B cell (primary cell): ENCODE measurements around the gene ZNF677. TPM values are rescaled to one million over a fixed set of nuclear protein-coding genes. Genes with fewer than 3 reads are reported as not detected.
"Not testable (repeated sequence)": the region's sequence is repeated elsewhere in the genome, so short reads cannot be mapped to it uniquely, and the experiment has no call there.

Source experiments
- ATAC-seq: fragments of 200-7000 bp; cut with Tn5 transposase; one replicate; pipeline ENCODE4 v1.10.0; 2021; ENCODE audit warnings: low read depth, mild to moderate bottlenecking, moderate number of reproducible peaks, moderate library complexity
- CTCF ChIA-PET: fragments of 350-600 bp; sonication (Branson Sonifier 250); formaldehyde crosslinking; loops from one replicate; lab custom pipeline; 2021; ENCODE audit warnings: antibody characterized with exemption, inconsistent platforms; lab: Charles Lee
- POLR2A ChIA-PET: fragments of 350-600 bp; sonication (Branson Sonifier 250); formaldehyde crosslinking; loops from one replicate; lab custom pipeline; 2021; ENCODE audit warnings: antibody characterized with exemption; lab: Charles Lee
- DNase-seq: peaks from one replicate; pipeline ENCODE4 v3.0.0; 2013
- H2AFZ ChIP-seq: 2 replicates; pipeline ENCODE4 v1.6.1; 2012; ENCODE audit warnings: mild to moderate bottlenecking, low read depth, low read length; ENCODE audit not compliant: insufficient read depth, poor library complexity, severe bottlenecking
- H3K27ac ChIP-seq, 2 donors: 1 replicate in 1 of 2; 2 replicates in 1 of 2; pipeline ENCODE4 v1.5.1; 2012 to 2013; ENCODE audit warnings: low read length in 2 of 2, mild to moderate bottlenecking in 2 of 2, moderate library complexity in 1 of 2
- H3K27me3 ChIP-seq, 4 experiments: fragments of 200-600 bp in 1 of 4; sonication (generic) in 1 of 4; replicated peaks in 1 of 4; 1 replicate in 2 of 4; 2 replicates in 2 of 4; pipeline versions ENCODE4 v1.6.1 to v1.7.0; 2013 to 2016; ENCODE audit warnings: low read length in 3 of 4, mild to moderate bottlenecking in 2 of 4, mixed read lengths in 1 of 4, moderate library complexity in 1 of 4; ENCODE audit not compliant: insufficient read depth in 4 of 4, control insufficient read depth in 3 of 4; ENCODE audit errors: control extremely low read depth in 1 of 4
- H3K36me3 ChIP-seq, 2 experiments: replicated peaks in 1 of 2; 1 replicate in 1 of 2; 2 replicates in 1 of 2; pipeline versions ENCODE4 v1.6.1 to v1.7.1; 2013; ENCODE audit warnings: low read length in 1 of 2; ENCODE audit not compliant: insufficient read depth in 2 of 2, control insufficient read depth in 1 of 2; ENCODE audit errors: control extremely low read depth in 1 of 2, extremely low read depth in 1 of 2
- H3K4me1 ChIP-seq, 2 donors: fragments of 200-600 bp in 1 of 2; sonication (generic) in 1 of 2; 1 replicate in 1 of 2; 2 replicates in 1 of 2; pipeline versions ENCODE4 v1.5.1 to v1.6.1; 2013 to 2017; ENCODE audit warnings: low read length in 2 of 2; ENCODE audit not compliant: control insufficient read depth in 2 of 2, insufficient read depth in 2 of 2
- H3K4me2 ChIP-seq: replicated peaks from 2 replicates; pipeline ENCODE3; 2012; ENCODE audit warnings: mild to moderate bottlenecking, low read depth, low read length; ENCODE audit not compliant: poor library complexity, severe bottlenecking
- H3K4me3 ChIP-seq, 5 experiments: fragments of 200-600 bp in 1 of 5; sonication (generic) in 1 of 5; 1 replicate in 3 of 5; 2 replicates in 2 of 5; pipeline versions ENCODE4 v1.5.1 to v1.7.0; 2011 to 2016; ENCODE audit warnings: low read length in 4 of 5, mild to moderate bottlenecking in 4 of 5, low read depth in 2 of 5, control low read depth in 1 of 5, moderate library complexity in 1 of 5; ENCODE audit not compliant: insufficient read depth in 1 of 5; ENCODE audit errors: control extremely low read depth in 1 of 5, extremely low read depth in 1 of 5
- H3K79me2 ChIP-seq: fragments of 200-600 bp; sonication (generic); one replicate; pipeline ENCODE4 v1.6.0; 2016; ENCODE audit warnings: low read length; ENCODE audit not compliant: control insufficient read depth, insufficient read depth
- H3K9ac ChIP-seq: fragments of 200-600 bp; sonication (generic); 2 replicates; pipeline ENCODE4 v1.6.1; 2017; ENCODE audit warnings: mild to moderate bottlenecking, low read length, moderate library complexity
- H3K9me3 ChIP-seq, 3 donors: one replicate each; pipeline versions ENCODE4 v1.6.1 to v1.7.1; 2013; ENCODE audit warnings: low read length in 2 of 3; ENCODE audit not compliant: control insufficient read depth in 2 of 3, insufficient read depth in 1 of 3; ENCODE audit errors: control extremely low read depth in 1 of 3
- H4K20me1 ChIP-seq: 2 replicates; pipeline ENCODE4 v1.6.0; 2012; ENCODE audit warnings: mild to moderate bottlenecking, low read length; ENCODE audit not compliant: insufficient read depth, control insufficient read depth, poor library complexity, severe bottlenecking
- H3K27ac Mint-ChIP-seq: one replicate; pipeline ENCODE4 v1.8.0; 2021; ENCODE audit warnings: mixed read lengths
- H3K27me3 Mint-ChIP-seq: one replicate; pipeline ENCODE4 v1.8.0; 2021; ENCODE audit warnings: mixed read lengths
- H3K4me1 Mint-ChIP-seq: one replicate; pipeline ENCODE4 v1.8.0; 2021; ENCODE audit warnings: mixed read lengths
- H3K4me3 Mint-ChIP-seq: one replicate; pipeline ENCODE4 v1.8.0; 2021; ENCODE audit warnings: mixed read lengths
- H3K9me3 Mint-ChIP-seq: one replicate; pipeline ENCODE4 v1.8.0; 2022; ENCODE audit warnings: mixed read lengths; ENCODE audit not compliant: insufficient read depth
- CTCF ChIP-seq: fragments of 200-600 bp; IDR thresholded peaks from one replicate; pipeline ENCODE4 v1.8.0; 2022; ENCODE audit warnings: antibody characterized with exemption, mild to moderate bottlenecking
- EZH2 ChIP-seq: IDR thresholded peaks from 2 replicates; pipeline ENCODE4 v1.6.1; 2012; ENCODE audit warnings: borderline replicate concordance, low read depth, mild to moderate bottlenecking, moderate library complexity, low read length; ENCODE audit not compliant: insufficient read depth, poor library complexity, severe bottlenecking
- WGBS: methylation state at CpG from one replicate; pipeline ENCODE4 v1.1.5; 2013; ENCODE audit warnings: missing lambda C conversion rate; ENCODE audit not compliant: insufficient coverage; 5-methylcytosine and 5-hydroxymethylcytosine counted together
- intact Hi-C: fragments of 100-400 bp; cut with micrococcal nuclease; formaldehyde crosslinking; loops from one replicate; pipeline ENCODE4 v1.10.0; 2022
- polyA plus RNA-seq: library from polyadenylated mRNA; depleted of rRNA; stranded (reverse); fragments of >200 nt; gene quantifications from 2 replicates; pipeline ENCODE4 v1.2.3, GENCODE V29; 2012
- total RNA-seq, 2 donors: library from RNA; stranded (reverse); fragments of 120-200 nt in 1 of 2; gene quantifications; 1 replicate in 1 of 2; 2 replicates in 1 of 2; pipeline versions ENCODE4 v1.2.3 to v1.2.4, GENCODE V29; 2013 to 2022

The ZNF677 gene
- total and polyA plus RNA-seq, 2 donors (not counting 1 experiment from before 2014, with no cell fraction given): 11.1 to 19.4 TPM

GRCh38 chr19:53212703-53213320 lies 41.9 kb downstream of the ZNF677 start:
- H3K4me1 ChIP-seq: no peaks in the 10 kb centered on the region
- intact Hi-C loops: no loop called here
- H3K4me1 Mint-ChIP-seq: no peaks in the 10 kb centered on the region
- no peak for ATAC-seq
- H4K20me1 ChIP-seq: no peaks in the 10 kb centered on the region
- ChIA-PET CTCF (no interaction called here), POLR2A (no interaction called here)
- H3K9ac ChIP-seq: no peak overlapping the region
- no CpG with 5 or more reads among the region's 2 CpGs for WGBS
- H3K9me3 Mint-ChIP-seq: peaks cover 38% of the 10 kb centered on the region
- H3K27ac ChIP-seq: no peak overlapping the region
- peak overlapping the region in 1 of 5 experiments; percentile 32 for H3K4me3 ChIP-seq
- TF ChIP-seq CTCF (no peak), EZH2 (no peak)
- DNase-seq: no peak
- H3K4me3 Mint-ChIP-seq: no peak overlapping the region
- no peaks in the 10 kb centered on the region for H3K79me2 ChIP-seq
- H3K36me3 ChIP-seq: peaks cover 7 to 19% of the 10 kb centered on the region in 2 experiments
- H3K27me3 ChIP-seq: no peaks in the 10 kb centered on the region
- H3K4me2 ChIP-seq: no peak overlapping the region
- no peaks in the 10 kb centered on the region for H3K27me3 Mint-ChIP-seq
- no peak overlapping the region for H2AFZ ChIP-seq
- H3K27ac Mint-ChIP-seq: no peak overlapping the region
- H3K9me3 ChIP-seq: peaks cover 27 to 91% (median 60%) of the 10 kb centered on the region in 3 donors

- intact Hi-C loops, H3K4me2 ChIP-seq, H3K4me1 Mint-ChIP-seq, H3K4me1 ChIP-seq, H3K79me2 ChIP-seq, CTCF ChIA-PET, H3K27me3 Mint-ChIP-seq, H3K27ac Mint-ChIP-seq, DNase-seq, POLR2A ChIA-PET, H4K20me1 ChIP-seq, ATAC-seq, H3K4me3 Mint-ChIP-seq, H2AFZ ChIP-seq, H3K27ac ChIP-seq, H3K27me3 ChIP-seq: not testable (repeated sequence)
- Histone ChIP-seq H3K9me3 (peaks cover 28 to 79% (median 47%) of the 10 kb centered on the region in 3 donors), H3K36me3 (peaks cover 7 to 19% of the 10 kb centered on the region in 2 experiments), H3K4me3 (peak overlapping the region in 1 of 5 experiments; percentile 18), H3K9ac (peak overlapping the region; percentile 12)
- peaks cover 44% of the 10 kb centered on the region for H3K9me3 Mint-ChIP-seq
- no CpG with 5 or more reads among the region's 3 CpGs for whole genome bisulfite sequencing
Observed at GRCh38 chr19:53211554-53211953, 43.1 kb downstream of the ZNF677 start.
